ENCODE measurements around the gene FNDC11.

DNA sequence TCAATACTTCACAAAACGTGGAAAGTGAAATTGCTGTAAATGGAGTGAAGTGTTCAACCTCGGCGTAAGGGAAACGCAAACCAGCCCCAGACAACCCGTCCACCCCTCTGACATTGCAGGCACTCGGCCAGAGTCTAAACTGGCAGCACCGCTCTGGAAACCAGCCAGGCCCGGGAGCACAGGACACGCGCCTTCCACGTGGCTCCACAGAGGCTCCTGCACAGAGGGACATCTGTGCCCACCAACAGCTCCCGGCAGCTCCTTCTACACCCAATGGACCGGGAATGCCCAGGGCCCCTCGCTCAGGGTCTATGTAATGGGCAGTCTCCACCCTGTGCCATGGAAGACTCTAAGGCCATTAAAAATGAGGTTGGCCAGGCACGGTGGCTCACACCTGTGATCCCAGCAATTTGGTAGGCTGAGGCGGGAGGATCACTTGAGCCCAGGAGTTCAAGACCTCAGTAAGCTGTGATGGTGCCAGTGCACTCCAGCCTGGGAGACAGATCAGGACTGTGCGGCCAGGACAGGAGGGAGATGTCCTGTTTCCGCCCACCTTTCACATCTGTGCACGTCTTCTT, 23.4 kb downstream of the FNDC11 start:
- TF ChIP-seq, protein P1, sequence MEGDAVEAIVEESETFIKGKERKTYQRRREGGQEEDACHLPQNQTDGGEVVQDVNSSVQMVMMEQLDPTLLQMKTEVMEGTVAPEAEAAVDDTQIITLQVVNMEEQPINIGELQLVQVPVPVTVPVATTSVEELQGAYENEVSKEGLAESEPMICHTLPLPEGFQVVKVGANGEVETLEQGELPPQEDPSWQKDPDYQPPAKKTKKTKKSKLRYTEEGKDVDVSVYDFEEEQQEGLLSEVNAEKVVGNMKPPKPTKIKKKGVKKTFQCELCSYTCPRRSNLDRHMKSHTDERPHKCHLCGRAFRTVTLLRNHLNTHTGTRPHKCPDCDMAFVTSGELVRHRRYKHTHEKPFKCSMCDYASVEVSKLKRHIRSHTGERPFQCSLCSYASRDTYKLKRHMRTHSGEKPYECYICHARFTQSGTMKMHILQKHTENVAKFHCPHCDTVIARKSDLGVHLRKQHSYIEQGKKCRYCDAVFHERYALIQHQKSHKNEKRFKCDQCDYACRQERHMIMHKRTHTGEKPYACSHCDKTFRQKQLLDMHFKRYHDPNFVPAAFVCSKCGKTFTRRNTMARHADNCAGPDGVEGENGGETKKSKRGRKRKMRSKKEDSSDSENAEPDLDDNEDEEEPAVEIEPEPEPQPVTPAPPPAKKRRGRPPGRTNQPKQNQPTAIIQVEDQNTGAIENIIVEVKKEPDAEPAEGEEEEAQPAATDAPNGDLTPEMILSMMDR (conservative IDR thresholded peaks at IDR 0.05; ENCODE audit: low read length): no peak
- no peak for TF ChIP-seq EZH2phosphoT487 (IDR thresholded peaks at IDR 0.05; ENCODE audit: borderline replicate concordance, low read depth, low read length)
